ENCODE measurements around the gene IFI16. TPM values are rescaled to one million over a fixed set of nuclear protein-coding genes. Genes with fewer than 3 reads are reported as not detected.

The IFI16 gene
- total RNA-seq, 1 donor from 2014 or later = 34.3 TPM

DNA sequence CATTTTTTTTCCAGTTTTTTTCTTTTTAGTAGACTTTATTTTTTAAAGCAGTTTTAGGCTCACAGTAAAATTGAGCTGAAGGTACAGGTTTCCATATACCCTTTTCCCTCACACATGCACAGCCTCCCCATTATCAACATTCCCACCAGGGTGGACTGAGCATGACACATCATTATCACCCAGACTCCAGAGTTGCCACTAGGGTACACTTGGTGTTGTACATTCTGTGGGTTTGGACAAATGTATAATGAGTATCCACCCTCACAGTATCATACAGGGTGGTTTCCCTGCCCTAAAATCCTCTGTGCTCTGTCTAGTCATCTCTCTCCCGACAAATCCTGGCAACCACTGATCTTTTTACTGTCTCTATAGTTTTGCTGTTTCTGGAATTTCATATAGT is 69.8 kb downstream of the IFI16 start:
- no peak for DNase-seq (ENCODE audit: low read depth)
- H3K27me3 ChIP-seq (ENCODE audit: control insufficient read depth, insufficient read depth, low read length) = no peaks in the 10 kb centered on the region
- no peak overlapping the region for H3K4me3 ChIP-seq (ENCODE audit: low read depth, low read length)
- H3K36me3 ChIP-seq (ENCODE audit: control insufficient read depth, insufficient read depth, low read length) = no peaks in the 10 kb centered on the region
- TF ChIP-seq, protein P1, sequence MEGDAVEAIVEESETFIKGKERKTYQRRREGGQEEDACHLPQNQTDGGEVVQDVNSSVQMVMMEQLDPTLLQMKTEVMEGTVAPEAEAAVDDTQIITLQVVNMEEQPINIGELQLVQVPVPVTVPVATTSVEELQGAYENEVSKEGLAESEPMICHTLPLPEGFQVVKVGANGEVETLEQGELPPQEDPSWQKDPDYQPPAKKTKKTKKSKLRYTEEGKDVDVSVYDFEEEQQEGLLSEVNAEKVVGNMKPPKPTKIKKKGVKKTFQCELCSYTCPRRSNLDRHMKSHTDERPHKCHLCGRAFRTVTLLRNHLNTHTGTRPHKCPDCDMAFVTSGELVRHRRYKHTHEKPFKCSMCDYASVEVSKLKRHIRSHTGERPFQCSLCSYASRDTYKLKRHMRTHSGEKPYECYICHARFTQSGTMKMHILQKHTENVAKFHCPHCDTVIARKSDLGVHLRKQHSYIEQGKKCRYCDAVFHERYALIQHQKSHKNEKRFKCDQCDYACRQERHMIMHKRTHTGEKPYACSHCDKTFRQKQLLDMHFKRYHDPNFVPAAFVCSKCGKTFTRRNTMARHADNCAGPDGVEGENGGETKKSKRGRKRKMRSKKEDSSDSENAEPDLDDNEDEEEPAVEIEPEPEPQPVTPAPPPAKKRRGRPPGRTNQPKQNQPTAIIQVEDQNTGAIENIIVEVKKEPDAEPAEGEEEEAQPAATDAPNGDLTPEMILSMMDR (IDR thresholded peaks at IDR 0.05; ENCODE audit: insufficient read depth, low read length, poor library complexity, severe bottlenecking) = no peak

DNA sequence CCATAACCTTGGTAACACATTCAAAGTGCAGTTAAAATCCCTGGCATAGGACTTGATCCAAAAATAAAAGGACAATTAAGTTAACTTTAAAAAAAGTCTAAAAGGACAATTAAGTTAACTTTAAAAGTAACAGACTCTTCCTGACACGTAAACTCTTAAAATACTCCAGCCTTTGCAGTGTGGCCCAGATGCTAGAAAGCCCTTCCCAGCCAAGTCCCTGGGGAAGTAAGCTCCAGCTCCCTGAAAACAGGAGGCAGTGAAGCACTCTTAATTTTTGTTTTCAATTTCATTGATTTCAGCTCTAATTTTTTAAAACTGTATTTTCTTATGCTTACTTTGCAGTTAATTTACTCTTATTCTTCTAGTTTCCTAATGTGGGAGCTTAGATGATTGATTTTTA is 71.9 kb downstream of the IFI16 start:
- DNase-seq (ENCODE audit: low read depth) = no peak
- TF ChIP-seq, protein P1 (IDR thresholded peaks at IDR 0.05; ENCODE audit: insufficient read depth, low read length, poor library complexity, severe bottlenecking) = no peak
- H3K27me3 ChIP-seq (ENCODE audit: control insufficient read depth, insufficient read depth, low read length) = no peaks in the 10 kb centered on the region

DNA sequence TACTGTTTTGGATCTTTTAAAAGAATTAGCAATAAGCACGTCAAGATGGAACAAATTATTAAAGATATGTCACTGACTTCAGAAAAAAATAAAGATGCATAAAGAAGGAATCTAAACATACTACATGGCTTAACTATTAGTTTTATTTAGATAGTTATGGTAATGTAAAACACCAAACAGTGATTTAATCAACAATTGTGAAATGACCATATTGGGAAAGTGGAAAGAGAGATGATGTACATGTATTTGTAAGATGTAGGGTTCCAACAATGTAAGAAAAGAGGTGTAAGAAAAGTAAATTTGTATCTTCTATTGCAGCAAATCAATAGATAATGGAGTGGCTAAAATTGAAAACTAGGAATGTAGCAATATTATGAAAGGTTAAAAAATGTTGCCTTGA is 73.3 kb downstream of the IFI16 start:
- no peak for DNase-seq (ENCODE audit: low read depth)
- no peaks in the 10 kb centered on the region for H3K36me3 ChIP-seq (ENCODE audit: control insufficient read depth, insufficient read depth, low read length)
- TF ChIP-seq, protein P1 (IDR thresholded peaks at IDR 0.05; ENCODE audit: insufficient read depth, low read length, poor library complexity, severe bottlenecking) = no peak
- no peak overlapping the region for H3K4me3 ChIP-seq (ENCODE audit: low read depth, low read length)
- H3K27me3 ChIP-seq (ENCODE audit: control insufficient read depth, insufficient read depth, low read length) = no peaks in the 10 kb centered on the region

More for the DNA sequence above, 71.9 kb downstream of the IFI16 start:
- no peaks in the 10 kb centered on the region for H3K36me3 ChIP-seq (ENCODE audit: control insufficient read depth, insufficient read depth, low read length)
- H3K4me3 ChIP-seq (ENCODE audit: low read depth, low read length) = no peak overlapping the region

DNA sequence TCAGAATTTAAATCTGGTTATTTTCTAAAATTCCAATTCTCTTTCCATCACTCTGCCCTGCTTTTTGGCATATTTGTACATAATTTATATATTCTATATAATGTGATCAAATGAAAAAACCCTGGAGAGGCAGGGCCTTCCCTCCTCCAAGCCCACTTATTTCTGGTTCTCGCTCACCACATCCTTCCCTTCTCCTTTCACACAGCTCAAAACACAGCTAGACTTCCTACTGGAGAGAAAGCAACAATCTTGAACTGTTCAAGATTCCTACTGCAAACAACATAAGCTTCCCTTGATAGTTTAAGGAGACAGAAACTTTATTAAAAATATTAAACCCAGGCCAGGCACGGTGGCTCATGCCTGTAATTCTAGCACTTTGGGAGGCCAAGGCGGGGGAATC is 74.4 kb downstream of the IFI16 start:
- TF ChIP-seq, protein P1 (IDR thresholded peaks at IDR 0.05; ENCODE audit: insufficient read depth, low read length, poor library complexity, severe bottlenecking) = no peak
- no peak for DNase-seq (ENCODE audit: low read depth)
- Histone ChIP-seq H3K4me3 (ENCODE audit: low read depth, low read length) (no peak overlapping the region), H3K36me3 (ENCODE audit: control insufficient read depth, insufficient read depth, low read length) (no peaks in the 10 kb centered on the region), H3K27me3 (ENCODE audit: control insufficient read depth, insufficient read depth, low read length) (no peaks in the 10 kb centered on the region)

DNA sequence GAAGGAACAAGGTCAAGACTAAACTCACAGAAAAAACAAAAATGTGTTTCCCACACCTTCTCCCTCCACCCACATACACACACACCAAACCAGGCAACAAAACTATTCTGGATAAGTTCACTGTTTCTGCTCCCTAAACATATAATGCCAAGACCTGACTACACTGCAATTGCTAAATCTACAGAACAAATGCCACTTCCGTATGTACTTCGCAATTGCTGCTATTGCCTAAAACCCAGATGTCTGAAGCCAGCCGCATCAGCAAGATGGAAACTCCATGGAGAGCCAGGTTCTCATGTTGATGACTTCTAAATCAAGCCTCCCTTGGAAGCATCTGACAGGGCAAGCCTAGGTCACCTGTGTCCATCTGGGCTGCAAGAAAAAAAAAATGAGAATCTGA is 75.2 kb downstream of the IFI16 start:
- DNase-seq (ENCODE audit: low read depth) = no peak
- Histone ChIP-seq H3K36me3 (ENCODE audit: control insufficient read depth, insufficient read depth, low read length) (no peaks in the 10 kb centered on the region), H3K27me3 (ENCODE audit: control insufficient read depth, insufficient read depth, low read length) (no peaks in the 10 kb centered on the region), H3K4me3 (ENCODE audit: low read depth, low read length) (no peak overlapping the region)
- TF ChIP-seq, protein P1 (IDR thresholded peaks at IDR 0.05; ENCODE audit: insufficient read depth, low read length, poor library complexity, severe bottlenecking) = no peak

DNA sequence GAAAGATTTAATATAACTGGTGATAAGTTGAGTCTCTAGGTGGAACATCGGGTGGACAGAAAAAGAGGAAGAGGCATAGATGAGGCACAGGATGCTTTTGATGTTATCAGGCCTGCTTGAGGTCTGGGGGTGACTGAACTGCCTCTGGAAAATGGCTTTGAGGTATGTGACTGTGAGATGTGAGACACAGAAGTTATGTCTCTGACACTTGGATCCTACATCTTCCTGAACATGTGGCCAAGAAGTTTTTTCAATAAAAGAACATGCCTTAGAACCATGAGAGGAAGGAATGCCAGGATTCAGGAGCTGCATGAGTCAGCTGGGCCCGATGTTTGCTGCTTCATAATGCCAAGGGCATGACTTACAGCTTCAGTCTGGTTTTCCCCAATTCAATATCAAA is 78.3 kb downstream of the IFI16 start:
- Histone ChIP-seq H3K27me3 (ENCODE audit: control insufficient read depth, insufficient read depth, low read length) (no peaks in the 10 kb centered on the region), H3K36me3 (ENCODE audit: control insufficient read depth, insufficient read depth, low read length) (no peaks in the 10 kb centered on the region), H3K4me3 (ENCODE audit: low read depth, low read length) (no peak overlapping the region)
- TF ChIP-seq, protein P1 (IDR thresholded peaks at IDR 0.05; ENCODE audit: insufficient read depth, low read length, poor library complexity, severe bottlenecking) = no peak
- DNase-seq (ENCODE audit: low read depth) = no peak
